ENCODE measurements around the gene DGKI.

GRCh38 chr7:137564677-137565076, 282.1 kb downstream of the DGKI start:
- no peak for TF ChIP-seq CTCF (IDR thresholded peaks at IDR 0.05 in 4 of 5, conservative IDR thresholded peaks at IDR 0.05 in 1 of 5)
- no peak for TF ChIP-seq POLR2A (IDR thresholded peaks at IDR 0.05)
